ENCODE data around the gene AP2M1.

DNA sequence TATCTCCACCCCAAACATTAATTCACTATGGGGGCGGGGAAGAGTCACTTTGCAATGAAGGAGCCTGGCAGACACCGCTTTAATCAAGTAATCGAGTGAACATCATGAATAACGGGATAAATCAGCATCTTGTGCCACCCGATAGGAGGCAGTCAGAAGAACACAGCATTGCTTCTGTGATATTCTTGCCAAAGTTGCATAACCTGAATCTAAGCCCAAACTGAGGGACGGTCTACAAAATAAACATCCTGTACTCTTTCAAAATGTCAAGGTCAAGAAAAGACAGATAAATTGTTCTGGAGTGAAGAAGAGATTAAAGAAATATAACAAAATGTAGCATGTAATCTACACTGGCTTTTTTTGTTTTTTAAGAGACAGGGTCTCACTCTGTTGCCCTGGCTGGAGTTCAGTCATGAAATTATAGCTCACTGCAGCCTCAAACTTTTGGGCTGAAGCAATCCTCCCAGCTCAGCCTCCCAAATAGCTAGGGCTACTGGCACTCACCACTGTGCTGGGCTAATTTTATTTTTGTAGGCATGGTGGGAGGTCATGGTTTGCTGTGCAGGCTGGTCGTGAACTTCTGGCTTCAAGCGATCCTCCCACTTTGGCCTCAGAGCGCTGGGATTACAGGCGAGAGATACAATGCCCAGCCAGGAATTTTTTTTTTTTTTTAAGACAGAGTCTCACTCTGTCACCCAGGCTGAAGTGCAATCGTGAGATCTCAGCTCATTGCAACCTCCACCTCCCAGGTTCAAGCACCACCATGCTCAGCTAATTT, 34.7 kb downstream of the AP2M1 start:
- TF ChIP-seq, protein P1, sequence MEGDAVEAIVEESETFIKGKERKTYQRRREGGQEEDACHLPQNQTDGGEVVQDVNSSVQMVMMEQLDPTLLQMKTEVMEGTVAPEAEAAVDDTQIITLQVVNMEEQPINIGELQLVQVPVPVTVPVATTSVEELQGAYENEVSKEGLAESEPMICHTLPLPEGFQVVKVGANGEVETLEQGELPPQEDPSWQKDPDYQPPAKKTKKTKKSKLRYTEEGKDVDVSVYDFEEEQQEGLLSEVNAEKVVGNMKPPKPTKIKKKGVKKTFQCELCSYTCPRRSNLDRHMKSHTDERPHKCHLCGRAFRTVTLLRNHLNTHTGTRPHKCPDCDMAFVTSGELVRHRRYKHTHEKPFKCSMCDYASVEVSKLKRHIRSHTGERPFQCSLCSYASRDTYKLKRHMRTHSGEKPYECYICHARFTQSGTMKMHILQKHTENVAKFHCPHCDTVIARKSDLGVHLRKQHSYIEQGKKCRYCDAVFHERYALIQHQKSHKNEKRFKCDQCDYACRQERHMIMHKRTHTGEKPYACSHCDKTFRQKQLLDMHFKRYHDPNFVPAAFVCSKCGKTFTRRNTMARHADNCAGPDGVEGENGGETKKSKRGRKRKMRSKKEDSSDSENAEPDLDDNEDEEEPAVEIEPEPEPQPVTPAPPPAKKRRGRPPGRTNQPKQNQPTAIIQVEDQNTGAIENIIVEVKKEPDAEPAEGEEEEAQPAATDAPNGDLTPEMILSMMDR (IDR thresholded peaks at IDR 0.05; ENCODE audit: low read depth, low read length, missing input control) = no peak
- TF ChIP-seq SP1 (IDR thresholded peaks at IDR 0.05) (no peak), YY1 (IDR thresholded peaks at IDR 0.05) (no peak), TAF1 (conservative IDR thresholded peaks at IDR 0.05) (no peak), EGR1 (IDR thresholded peaks at IDR 0.05; ENCODE audit: low read depth in 2 of 2) (no peak), RAD21 (IDR thresholded peaks at IDR 0.05) (no peak), RXRA (IDR thresholded peaks at IDR 0.05) (no peak), JUND (IDR thresholded peaks at IDR 0.05) (no peak), FOXA2 (IDR thresholded peaks at IDR 0.05) (no peak)
- TF ChIP-seq, protein P2, sequence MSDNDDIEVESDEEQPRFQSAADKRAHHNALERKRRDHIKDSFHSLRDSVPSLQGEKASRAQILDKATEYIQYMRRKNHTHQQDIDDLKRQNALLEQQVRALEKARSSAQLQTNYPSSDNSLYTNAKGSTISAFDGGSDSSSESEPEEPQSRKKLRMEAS (IDR thresholded peaks at IDR 0.05) = no peak
- TF ChIP-seq, protein P3, sequence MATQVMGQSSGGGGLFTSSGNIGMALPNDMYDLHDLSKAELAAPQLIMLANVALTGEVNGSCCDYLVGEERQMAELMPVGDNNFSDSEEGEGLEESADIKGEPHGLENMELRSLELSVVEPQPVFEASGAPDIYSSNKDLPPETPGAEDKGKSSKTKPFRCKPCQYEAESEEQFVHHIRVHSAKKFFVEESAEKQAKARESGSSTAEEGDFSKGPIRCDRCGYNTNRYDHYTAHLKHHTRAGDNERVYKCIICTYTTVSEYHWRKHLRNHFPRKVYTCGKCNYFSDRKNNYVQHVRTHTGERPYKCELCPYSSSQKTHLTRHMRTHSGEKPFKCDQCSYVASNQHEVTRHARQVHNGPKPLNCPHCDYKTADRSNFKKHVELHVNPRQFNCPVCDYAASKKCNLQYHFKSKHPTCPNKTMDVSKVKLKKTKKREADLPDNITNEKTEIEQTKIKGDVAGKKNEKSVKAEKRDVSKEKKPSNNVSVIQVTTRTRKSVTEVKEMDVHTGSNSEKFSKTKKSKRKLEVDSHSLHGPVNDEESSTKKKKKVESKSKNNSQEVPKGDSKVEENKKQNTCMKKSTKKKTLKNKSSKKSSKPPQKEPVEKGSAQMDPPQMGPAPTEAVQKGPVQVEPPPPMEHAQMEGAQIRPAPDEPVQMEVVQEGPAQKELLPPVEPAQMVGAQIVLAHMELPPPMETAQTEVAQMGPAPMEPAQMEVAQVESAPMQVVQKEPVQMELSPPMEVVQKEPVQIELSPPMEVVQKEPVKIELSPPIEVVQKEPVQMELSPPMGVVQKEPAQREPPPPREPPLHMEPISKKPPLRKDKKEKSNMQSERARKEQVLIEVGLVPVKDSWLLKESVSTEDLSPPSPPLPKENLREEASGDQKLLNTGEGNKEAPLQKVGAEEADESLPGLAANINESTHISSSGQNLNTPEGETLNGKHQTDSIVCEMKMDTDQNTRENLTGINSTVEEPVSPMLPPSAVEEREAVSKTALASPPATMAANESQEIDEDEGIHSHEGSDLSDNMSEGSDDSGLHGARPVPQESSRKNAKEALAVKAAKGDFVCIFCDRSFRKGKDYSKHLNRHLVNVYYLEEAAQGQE (IDR thresholded peaks at IDR 0.05) = no peak
- TF ChIP-seq, protein P4, sequence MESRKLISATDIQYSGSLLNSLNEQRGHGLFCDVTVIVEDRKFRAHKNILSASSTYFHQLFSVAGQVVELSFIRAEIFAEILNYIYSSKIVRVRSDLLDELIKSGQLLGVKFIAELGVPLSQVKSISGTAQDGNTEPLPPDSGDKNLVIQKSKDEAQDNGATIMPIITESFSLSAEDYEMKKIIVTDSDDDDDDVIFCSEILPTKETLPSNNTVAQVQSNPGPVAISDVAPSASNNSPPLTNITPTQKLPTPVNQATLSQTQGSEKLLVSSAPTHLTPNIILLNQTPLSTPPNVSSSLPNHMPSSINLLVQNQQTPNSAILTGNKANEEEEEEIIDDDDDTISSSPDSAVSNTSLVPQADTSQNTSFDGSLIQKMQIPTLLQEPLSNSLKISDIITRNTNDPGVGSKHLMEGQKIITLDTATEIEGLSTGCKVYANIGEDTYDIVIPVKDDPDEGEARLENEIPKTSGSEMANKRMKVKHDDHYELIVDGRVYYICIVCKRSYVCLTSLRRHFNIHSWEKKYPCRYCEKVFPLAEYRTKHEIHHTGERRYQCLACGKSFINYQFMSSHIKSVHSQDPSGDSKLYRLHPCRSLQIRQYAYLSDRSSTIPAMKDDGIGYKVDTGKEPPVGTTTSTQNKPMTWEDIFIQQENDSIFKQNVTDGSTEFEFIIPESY (IDR thresholded peaks at IDR 0.05) = no peak
